HG03354 (cell line): ENCODE data around the gene TUBGCP2.

Source experiments
- ATAC-seq: cut with Tn5 transposase; IDR thresholded peaks from one replicate; pipeline ENCODE4 v1.9.1; 2021; ENCODE audit warnings: mild to moderate bottlenecking; ENCODE audit not compliant: unreplicated experiment, poor library complexity, severe bottlenecking

TUBGCP2 gene, protein sequence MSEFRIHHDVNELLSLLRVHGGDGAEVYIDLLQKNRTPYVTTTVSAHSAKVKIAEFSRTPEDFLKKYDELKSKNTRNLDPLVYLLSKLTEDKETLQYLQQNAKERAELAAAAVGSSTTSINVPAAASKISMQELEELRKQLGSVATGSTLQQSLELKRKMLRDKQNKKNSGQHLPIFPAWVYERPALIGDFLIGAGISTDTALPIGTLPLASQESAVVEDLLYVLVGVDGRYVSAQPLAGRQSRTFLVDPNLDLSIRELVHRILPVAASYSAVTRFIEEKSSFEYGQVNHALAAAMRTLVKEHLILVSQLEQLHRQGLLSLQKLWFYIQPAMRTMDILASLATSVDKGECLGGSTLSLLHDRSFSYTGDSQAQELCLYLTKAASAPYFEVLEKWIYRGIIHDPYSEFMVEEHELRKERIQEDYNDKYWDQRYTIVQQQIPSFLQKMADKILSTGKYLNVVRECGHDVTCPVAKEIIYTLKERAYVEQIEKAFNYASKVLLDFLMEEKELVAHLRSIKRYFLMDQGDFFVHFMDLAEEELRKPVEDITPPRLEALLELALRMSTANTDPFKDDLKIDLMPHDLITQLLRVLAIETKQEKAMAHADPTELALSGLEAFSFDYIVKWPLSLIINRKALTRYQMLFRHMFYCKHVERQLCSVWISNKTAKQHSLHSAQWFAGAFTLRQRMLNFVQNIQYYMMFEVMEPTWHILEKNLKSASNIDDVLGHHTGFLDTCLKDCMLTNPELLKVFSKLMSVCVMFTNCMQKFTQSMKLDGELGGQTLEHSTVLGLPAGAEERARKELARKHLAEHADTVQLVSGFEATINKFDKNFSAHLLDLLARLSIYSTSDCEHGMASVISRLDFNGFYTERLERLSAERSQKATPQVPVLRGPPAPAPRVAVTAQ

DNA sequence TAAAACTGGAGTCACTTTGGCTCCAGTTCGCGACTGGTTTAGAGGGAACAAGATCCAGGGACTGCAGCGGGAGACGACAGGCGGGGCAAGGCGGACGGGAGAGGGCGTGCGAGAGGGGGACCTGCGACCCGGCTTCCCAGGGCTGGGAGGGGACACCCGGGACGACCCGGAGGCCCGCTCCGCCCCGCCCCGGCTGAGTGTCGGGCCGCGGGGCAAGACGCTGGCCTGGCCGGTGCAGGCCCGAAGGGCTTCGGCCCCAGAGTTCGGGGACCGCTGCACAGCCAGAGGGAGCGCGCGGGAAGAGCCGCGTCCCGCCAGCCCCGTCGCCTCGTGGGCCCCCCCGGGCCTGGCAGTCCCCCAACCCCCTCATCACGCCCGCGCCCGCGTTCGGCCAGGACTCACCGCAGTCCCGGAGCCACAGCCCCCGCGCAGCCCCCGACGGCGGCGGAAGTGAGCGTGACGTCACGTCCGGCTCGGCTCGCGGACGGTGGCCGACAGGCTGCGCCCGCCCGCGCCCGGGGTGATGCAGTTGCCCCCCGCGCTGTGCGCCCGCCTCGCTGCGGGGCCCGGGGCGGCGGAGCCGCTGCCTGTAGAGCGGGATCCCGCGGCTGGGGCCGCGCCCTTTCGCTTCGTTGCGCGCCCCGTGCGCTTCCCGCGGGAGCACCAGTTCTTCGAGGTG, at the start of gene TUBGCP2, which contains the start of gene ZNF511:
TUBGCP2 (minus strand) TSS at position 452 of the 679 bp plus-strand sequence. CDS start 5,931 bp downstream, outside the sequence.
ZNF511 (plus strand) TSS at position 494 of the 679 bp plus-strand sequence; CDS start at position 524, 30 bp downstream.
- peak; percentile 81 for ATAC-seq

DNA sequence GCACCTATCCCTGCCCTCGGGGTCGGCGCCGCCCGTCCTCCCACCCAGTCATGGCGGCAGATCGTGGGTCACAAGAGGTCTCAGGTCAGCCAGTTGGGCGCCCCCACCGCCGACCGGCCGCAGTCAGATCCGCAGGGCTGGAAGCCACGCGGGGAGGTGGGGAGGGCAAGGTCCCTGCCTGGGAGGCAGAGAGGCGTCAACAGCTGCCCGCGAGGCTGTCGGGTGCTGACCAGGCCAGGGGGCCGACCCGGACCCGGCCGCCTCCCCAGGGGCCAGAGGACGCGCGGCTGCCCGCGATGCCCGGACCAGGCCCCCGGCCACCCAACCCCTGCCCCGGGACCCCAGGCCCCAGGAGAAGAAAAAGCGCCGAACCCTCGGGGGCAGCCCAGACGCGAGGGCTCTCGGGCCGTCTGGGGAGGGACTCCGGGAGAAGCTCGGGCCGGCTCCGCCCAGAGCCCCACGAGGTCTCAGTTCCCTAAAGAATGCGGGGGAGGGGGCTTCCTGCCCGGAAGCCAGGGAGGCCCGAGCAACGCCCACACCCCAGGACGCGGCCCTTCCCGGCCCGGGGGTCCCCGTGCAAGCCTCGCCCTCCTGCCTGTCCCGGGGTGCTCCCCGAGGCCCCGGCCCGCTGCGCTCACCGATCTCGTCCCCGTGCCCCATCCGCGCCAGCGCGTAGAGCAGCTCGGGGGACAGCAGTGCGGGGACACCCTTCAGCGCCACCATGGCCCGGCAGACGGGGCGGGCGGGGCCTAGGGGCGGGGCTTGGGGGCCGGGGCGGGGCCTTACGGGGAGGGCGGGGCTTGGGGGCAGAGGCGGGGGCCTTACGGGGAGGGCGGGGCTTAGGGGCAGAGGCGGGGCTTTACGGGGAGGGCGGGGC, 48.9 kb upstream of the TUBGCP2 start, which contains the start of gene FUOM:
FUOM (minus strand) TSS at position 735 of the 877 bp plus-strand sequence; CDS start at position 723, 12 bp downstream.
- ATAC-seq = peak; percentile 75

DNA sequence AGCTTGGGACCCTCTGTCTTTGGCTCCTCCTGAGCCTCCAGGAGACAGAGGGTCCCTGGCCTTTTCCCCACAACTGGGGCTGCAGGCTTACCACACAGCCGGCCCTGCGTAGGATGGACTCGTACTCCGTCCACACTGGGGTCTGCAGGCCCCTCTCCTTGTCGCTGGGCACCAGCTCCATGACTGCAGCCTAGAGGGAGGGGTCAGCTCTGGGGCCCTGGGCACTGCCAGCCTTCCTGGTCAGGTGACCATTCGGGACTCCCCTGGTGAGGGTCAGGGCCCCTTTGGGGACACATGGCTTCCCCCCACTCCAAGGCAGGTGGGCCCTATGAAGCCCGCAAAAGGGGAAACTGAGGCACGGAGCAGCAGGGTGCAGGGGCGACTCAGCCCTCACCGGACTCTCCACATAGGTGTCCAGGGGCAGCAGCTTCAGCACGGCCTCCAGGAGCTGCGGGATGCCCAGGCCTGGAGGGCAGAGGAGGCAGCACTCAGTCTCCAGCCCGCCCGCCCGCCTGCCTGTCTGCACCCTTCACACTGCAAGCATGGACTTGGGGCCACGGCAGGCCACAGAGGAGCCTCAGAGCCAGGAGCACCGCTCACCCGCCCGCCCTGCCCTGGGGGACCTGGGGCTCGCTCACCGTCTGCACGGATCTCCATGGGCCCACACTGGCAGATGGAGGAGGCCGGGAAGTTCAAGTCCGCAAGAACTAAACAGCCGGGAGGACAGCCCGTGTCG, 48.0 kb upstream of the TUBGCP2 start:
- ATAC-seq = no peak

DNA sequence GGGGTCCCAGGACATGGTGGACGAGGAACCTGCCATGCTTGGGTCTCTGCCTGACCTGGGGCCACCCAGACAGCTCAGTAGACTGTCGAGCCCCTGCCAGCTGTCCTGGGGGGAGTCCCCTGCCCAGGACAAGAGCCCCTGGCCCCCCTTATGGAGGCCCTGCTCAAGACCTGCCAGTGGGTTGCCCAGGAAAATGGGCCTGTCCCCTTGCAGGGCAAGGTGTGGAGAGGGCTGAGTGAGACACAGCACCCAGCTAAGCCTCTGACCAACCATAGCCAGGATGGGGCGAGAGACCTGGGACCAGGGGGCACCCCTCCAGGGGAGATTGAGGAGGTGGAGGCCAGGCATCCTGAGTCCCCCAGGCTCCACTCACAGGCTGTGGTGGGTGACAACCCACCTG, 47.3 kb upstream of the TUBGCP2 start:
- ATAC-seq = no peak

DNA sequence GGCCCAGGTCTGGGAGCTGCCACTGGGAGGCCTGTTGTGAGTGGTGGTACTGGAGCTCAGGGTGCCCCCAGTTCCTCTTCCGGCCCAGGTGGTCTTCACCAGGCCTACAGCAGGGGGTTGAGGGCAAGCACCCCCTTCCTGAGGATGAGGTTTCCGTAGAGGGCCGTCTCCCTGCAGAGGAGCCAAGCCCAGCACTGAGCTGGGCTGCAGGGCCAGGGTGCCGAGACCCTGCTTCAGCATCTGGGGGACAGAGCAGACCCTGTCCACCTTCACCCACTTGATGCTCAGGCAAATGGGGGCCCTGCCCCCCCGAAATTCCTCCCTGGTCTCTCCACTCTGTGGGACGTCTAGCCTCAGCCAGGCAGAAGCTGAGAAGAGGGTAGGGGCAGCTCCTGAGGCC, 46.6 kb upstream of the TUBGCP2 start:
- ATAC-seq = no peak

DNA sequence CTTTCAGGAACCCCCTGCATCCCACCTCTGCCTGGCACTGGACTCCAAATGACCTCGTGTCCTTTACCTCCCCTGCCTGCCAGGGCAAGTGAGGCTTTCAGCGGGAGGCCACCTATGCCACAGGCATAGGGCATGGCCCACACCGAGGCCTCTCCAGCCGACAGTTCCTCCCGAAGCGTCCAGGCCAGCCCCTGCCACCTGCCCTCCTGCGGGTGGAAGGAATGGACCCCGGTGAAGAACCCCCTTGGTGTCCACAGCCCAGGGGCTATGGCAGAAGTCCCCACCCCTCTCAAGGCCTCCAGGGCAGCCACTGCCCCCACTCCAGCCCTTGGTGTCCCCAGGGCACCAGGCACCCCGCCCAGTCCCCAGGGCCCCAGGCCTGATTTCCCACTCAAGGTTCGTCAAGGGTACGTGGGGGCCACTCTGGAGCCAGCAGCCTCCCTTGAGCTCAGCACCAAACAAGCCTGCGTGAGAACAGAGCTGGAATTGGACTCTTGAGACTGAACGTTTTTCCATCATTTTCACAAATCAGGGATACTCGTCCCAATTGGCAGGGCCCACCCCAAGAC, 46.1 kb upstream of the TUBGCP2 start:
- ATAC-seq = no peak

DNA sequence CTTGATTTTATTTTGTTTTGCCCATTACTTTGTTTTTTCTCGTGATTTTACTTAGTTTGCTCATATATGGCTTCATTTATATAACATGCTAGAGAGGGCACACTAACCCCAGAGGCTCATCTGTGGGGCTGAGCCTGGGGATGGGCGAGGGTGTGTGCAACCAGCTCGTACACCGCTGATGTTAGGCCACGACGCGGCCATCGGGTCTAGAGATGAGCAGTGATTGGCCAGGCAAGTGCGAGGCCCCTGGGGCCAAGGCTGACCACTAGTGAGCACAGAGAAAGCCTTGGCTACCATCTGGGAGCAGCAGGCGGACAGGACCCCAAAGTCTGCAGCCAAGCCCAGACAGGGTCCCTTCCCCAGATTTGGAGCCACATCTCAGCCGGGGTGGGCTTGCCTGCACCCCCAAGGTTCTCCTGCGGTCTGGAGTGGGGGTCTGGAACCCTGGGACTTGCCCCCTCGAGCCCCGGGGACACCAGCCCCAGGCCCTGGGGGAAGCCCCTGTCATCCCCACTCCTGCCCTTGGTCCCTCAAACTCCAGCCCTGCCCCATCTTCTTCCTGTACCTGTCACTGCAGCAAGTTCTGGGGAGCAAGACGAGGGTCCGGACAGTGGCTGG, 45.4 kb upstream of the TUBGCP2 start:
- no peak for ATAC-seq

DNA sequence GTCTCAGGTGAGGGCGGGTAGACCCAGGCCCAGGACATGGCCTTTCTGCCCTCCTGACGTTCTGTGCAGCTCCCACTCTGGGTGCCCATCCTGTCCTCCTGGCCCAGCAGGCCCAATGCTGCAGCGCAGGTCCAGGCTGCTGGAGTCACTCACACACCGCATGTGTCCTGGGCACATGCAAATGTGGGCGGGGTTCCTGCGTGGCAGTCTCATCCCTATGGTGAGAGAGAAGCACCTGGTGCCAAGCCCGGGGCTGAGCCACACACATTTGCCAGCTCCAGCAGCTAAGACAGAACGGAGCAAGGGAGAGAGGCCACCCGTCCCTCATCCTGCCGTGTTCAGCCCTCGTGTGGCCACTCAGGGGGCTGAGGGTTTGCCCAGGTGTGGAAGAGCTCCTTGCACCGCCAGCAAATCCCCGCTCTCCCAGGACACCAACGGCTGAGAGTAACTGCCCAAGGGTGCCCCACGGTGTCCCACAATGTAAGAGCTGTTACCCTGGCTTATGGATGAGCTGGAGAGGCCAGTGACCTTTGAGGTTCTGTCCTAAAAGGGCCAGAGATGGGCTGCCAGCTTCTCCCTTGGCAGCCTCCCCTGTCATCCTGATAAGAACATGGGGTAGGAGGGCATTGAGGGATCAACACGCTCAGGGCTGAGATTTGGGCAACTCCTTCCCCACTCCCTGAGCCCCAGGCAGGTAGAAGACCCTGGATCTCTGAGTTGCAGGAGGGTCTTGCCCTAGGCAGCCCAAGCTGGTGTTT, 44.7 kb upstream of the TUBGCP2 start:
- no peak for ATAC-seq

DNA sequence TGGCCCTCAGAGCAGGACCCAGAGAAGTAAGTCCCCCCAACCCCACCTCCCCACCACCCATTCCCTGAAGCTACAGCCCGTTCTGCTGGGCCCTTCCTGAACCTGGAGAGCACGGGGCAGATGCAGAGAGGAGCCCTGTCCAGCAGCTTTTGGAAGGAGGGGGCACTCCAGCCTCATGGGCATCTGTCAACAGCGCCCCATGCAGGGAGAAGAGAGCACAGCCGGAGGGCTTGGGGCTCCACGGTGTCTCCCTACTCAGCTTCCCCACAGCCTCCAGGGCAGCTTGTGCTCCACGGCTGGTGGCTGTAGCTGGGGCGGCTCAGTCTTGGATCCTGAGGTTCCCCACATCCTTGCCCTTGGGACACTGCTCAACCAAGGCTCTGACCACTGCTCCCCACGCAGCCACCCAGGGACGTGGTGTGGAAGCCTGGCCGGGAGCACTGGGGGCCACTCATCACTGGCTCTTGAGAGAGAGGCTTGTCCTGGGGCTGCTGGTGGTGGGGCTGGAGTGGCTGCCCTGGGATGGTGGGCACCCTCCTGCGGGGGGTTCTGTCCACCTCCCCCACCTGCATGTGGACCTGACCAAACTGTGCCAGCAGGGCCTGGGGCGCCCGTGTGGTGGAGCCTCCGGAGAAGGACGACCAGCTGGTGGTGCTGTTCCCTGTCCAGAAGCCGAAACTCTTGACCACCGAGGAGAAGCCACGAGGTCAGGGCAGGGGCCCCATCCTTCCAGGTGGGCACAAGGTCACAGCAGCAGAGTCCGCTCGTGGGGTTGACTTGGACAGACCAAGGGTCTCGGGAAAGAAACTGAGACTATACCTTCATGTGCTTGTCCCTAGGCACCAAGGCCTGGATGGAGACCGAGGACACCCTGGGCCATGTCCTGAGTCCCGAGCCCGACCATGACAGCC, 43.0 kb upstream of the TUBGCP2 start:
- no peak for ATAC-seq

DNA sequence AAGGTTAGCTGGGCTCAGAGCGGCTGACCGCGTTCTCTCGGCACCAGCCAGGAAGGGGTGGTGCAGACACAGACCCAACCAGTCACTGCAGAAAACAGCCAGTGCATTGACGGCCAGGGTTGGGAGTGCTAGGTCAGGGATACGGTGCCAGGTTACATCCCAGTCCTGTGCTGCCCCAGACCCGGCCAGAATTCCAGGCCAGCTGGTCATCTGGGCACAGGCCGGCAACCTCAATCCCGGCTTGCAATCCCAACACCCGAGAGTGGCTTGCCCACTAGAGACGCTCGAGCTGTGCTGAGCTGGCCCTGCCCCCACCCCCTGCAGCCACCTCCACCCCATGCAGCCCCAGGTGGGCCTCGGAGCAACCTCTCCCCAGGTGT, 42.3 kb upstream of the TUBGCP2 start:
- no peak for ATAC-seq

DNA sequence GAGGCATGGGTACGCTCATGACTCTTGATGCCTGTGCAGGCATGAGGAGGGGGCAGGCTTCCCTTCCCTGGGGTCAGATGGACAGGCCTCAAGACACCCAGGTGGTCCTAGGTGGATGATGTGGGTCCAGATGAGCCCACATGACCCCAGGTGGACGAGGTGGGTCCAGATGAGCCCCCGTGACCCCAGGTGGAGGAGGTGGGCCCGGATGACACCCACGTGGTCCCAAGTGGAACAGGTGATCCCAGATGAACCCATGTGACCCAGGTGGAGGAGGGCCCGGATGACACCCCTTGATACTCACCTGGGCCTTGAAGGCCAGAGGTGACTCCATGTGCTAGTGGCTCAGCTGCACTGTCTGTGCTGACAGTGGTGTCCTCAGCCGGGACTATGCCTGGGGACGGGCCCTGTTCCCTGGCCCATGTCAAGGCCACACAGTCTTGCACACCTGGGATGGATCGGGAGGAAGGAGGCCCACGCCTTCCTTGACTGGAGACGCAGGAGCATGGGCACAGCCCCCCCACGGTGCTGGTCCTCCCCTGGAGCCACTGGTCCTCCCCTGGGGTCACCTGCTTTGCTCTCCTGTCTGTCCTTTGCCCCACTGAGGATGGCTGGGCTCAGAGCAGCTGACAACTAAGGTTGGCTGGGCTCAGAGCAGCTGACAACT, 41.7 kb upstream of the TUBGCP2 start:
- ATAC-seq = no peak

DNA sequence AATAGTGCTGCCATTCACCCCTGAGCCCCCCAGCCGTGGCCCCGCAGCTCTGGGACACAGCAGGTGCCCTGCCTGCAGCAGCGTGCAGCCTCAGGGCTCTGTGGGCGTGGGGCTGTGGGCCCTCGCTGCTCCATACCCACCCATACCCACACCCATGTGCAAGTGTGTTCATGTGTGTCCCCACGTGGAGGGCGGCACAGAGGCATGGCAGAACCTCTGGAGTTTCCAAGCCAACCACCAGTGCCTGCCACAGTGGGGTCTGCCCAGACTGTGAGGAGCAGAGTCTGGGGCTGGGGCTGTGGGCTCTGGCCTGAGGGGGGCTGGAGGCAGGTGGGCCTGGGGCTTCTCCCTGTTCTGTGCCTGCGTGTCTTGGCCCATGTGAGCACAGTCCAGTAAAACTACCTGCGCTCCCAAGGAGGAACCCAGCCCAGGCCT, 40.9 kb upstream of the TUBGCP2 start:
- ATAC-seq = no peak

DNA sequence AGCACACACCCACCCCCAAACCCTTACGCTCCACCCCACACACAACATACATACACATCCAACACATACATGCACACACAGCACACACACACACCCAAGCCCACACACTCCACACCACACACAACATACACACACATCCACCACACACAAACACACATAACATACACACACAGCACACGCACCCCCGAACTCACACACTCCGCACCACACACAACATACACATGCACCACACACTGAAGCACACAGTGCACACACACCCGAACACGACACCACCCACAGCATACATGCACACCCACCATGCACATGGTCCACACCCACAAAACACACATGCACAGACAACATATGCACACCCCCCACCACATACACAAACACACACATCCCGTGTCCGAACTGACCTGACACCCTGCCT, 40.5 kb upstream of the TUBGCP2 start:
- ATAC-seq = no peak

DNA sequence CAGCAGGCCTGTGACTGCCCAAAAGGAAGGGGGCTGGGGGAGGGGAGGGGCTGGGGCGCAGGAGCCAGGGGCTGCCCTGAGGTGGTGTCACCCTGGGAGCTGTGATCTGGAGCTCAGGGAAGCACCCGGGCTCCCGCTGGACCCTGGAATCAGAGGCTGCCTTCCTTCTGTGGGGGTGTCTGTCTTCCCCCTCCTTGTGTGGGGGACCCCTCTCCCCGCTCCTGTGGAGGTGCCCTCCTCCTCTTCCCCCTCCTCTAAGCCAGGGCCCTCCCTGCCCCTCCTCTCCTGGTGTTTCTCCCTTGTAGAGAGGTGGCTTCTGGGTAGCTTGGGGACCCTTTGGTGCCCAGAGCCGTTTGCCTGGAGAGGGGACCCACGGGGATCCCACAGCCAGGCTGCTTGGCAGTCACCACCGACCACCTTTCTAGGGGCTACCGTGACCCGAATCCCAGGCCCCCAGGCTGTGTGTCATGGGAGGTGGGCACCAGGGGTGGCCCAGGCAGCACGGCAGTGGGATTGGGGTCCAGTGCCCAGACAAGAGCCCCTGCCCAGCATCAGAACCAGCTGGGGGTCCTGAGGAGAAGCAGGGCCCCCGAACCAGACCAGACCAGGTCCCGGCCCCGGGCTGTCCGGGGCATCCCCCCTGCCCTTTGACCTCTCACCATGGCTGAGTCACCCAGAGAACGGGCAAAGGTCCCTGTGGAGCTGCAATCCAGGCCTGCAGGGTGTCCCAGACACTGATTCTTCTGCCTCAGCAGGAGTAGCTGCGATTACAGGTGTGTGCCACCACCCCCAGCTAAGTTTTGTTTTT, 39.2 kb upstream of the TUBGCP2 start:
- no peak for ATAC-seq

DNA sequence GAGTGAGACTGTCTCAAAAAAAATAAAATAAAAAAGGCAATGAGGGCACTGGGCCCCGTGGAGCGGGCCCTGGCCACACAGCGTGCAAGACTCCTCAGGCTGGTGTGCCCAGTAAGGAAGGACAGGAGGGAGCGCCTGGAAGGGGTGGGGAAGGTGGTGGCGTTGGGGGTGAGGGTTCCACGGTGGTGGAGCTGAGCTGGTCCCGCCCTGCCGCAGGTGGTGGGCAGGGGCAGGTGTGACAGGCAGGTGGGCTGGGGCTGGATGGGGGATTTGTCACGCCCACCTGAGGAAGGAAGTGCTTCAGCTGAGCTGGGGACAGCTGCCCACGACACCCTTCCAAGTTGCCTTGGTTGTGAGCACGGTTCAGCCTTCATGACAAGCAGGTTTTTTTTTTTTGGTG, 37.7 kb upstream of the TUBGCP2 start:
- ATAC-seq = no peak
